GM19193 (cell line): Measurements from ENCODE around the gene LETM1.

ENCODE experiments used
- POLR2A ChIP-seq: IDR thresholded peaks from 4 replicates; pipeline ENCODE4 v1.6.1; 2011; ENCODE audit not compliant: insufficient read depth, insufficient read length; ENCODE audit errors: extremely low read depth

Gene LETM1

GRCh38 chr4:1883583-1883982 lies 27.6 kb upstream of the LETM1 start:
- no peak for TF ChIP-seq POLR2A

- TF ChIP-seq POLR2A, result no peak
Measured at GRCh38 chr4:1882850-1883271, 26.9 kb upstream of the LETM1 start.

- TF ChIP-seq POLR2A, result no peak
Measured at GRCh38 chr4:1880332-1880731, 24.4 kb upstream of the LETM1 start.

DNA sequence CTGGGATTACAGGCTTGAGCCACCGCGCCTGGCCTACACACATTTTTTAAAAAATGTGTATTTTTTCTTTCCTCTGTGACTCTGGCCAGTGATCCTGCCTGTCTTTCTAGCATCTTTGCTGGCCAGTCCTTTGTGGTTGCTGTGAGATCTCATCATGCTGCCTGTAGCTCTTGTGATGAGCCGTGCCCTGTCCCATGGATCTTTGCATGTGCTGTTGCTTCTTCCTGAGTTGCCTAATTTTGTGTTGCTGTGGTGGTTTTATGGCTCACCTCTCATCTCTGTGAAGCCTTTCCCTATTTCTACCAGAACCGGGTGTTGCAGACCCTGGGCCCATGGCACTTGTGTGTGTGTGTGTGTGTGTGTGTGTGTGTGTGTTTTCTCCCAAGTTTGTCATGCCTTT lies 23.5 kb upstream of the LETM1 start:
- TF ChIP-seq POLR2A, result no peak

- no peak for TF ChIP-seq POLR2A
Measured at GRCh38 chr4:1874201-1874600, 18.2 kb upstream of the LETM1 start.

DNA sequence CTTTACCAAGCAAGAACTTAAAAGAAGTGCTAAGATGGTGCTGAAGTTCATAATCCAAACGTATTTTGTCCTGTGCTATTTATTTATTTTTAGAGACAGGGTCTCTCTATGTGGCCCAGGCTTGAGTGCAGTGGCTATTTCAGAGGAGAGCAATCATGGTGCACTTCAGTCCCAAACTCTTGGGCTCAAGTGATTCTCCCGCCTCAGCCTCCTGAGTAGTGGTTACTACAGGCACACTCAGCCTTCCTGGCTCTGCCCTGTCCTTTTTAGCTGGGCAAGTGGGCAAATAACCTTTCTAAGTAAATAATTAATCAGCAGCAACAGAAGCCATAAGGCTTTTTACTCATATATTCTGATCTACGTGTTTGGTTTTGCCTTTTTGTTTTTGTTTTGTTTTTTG lies 17.8 kb upstream of the LETM1 start:
- TF ChIP-seq POLR2A, result no peak

- TF ChIP-seq POLR2A, result no peak
Measured at GRCh38 chr4:1873291-1873690, 17.3 kb upstream of the LETM1 start.

DNA sequence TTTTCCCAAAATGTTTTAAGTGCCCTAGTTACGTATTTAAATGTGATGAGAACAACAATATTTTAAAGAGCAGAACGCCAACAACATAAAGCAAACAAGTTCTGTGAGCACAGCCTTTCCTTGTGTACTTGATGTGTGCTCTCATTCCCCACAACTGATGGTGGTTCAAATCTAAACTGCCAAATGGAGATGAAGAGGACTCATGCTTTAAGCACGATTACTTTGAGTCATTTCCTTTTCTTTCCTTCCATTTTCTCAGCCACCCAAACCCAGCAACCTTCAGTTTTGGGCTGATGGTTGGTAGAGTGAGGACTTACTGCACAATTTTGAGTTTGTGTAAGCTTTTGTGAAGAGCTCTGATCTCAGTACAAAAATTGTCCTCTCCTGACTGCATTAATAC lies 16.9 kb upstream of the LETM1 start:
- TF ChIP-seq POLR2A, result peak; percentile 24

DNA sequence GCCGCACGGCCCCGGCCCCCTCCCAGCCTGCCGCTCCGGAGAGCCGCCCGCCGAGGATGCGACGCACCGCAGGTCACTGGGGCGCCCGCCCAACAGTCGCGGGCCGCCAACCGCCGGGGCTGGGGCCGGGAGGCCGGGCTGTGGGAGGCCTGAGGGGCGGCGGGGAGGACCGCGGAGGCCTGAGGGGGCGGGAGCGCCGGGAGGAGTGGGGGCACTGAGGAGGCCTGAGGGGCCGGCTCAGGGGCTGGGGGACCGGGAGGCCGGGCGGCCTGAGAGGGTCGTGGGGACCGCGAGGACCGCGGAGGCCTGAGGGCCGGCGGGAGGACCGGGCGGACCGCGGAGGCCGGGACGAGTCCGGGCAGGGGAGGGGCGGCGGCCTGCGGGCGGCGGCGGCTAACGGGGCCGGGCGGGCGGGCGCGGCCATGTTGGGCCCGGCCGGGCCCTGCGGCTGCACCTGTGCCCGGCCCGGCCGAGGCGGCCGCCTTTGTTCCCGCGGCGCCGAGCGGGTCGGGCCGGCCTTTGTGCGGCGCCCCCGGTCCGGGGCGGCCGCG lies 15.6 kb upstream of the LETM1 start:
- TF ChIP-seq POLR2A, result peak; percentile 10

GRCh38 chr4:1870578-1871443 lies 14.9 kb upstream of the LETM1 start, which contains the start of gene NSD2:
TSS of gene NSD2 (plus strand) at chr4:1871393. CDS start at chr4:1900655, 29,262 bp downstream.
- peak; percentile 83 for TF ChIP-seq POLR2A

GRCh38 chr4:1870328-1870577 lies 14.3 kb upstream of the LETM1 start:
- TF ChIP-seq POLR2A, result no peak

DNA sequence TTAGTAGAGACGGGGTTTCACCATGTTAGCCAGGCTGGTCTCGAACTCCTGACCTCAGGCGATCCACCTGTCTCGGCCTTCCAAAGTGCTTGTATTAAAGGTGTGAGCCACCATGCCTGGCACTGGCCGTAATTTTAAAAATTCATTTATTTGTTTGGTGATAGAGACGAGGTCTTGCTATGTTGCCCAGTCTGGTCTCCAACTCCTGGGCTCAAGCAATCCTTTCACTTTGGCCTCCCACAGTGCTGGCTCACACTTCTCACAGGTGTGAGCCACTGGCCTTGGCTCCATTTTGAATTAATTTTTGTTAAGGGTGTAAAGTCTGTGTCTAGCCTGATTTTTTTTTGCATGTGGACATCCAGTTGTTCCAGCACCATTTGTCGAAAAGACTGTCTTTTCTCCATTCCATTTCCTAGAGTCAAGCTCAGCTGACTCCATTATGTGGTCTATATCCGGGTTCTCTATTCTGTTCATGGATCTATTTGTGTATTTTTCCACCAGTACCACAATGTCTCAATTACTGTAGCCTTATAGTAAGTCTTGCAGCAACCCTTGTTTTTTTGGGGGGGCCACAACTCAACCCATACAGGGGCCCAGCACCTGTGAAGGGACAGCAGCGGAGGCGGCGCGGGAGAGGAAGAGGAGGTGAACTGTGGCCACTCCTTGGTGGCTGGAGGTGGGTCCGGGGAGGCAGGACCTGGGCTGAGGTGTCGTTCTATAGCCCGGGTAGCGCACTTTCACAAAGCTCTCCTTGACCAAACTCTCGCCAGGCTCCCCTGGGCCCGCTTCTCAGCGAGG lies 13.8 kb upstream of the LETM1 start:
- TF ChIP-seq POLR2A, result no peak

GRCh38 chr4:1868912-1869311 lies 13.0 kb upstream of the LETM1 start:
- TF ChIP-seq POLR2A, result no peak

DNA sequence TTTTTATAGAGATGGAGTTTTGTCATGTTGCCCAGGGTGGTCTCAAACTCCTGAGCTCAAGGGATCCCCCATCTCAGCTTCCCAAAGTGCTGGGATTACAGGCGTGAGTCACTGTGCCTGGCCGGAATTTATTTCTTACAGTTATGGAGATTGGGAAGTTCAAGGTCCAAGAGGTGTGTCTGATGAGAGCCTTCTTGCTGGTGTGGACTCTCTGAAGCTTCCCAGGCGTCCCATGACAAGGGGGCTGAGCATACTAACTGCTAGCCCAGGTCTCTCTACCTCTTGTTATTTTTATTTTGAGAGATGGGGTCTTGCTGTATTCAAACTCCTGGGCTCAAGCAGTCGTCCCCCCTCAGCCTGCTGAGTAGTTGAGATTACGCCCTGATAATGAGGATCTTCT lies 12.3 kb upstream of the LETM1 start:
- TF ChIP-seq POLR2A, result no peak

DNA sequence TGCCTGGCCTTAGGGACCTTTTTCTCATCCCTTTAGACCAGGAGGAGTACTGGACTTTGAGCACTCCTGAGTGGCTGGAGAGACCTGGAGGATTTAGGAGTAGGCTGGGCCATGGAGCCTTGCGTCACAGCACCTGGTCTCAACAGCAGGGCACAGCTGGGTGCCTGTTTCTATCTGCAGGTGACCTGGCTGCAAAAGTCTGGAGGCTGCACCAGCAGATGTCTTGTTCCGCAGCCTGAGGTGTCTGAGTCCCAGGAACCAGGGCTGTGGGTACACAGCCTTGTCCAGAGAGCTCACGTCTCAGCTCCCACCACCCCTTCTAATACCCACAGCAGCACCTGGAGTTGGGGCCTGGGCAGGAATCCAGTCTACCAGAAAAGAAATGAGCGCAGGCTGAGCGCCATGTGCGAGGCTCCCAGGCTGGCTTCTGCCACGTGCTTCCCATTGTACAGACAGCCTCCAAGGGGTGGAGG lies 10.3 kb upstream of the LETM1 start:
- TF ChIP-seq POLR2A, result no peak
